ENCODE measurements around the gene NISCH.

Gene NISCH

DNA sequence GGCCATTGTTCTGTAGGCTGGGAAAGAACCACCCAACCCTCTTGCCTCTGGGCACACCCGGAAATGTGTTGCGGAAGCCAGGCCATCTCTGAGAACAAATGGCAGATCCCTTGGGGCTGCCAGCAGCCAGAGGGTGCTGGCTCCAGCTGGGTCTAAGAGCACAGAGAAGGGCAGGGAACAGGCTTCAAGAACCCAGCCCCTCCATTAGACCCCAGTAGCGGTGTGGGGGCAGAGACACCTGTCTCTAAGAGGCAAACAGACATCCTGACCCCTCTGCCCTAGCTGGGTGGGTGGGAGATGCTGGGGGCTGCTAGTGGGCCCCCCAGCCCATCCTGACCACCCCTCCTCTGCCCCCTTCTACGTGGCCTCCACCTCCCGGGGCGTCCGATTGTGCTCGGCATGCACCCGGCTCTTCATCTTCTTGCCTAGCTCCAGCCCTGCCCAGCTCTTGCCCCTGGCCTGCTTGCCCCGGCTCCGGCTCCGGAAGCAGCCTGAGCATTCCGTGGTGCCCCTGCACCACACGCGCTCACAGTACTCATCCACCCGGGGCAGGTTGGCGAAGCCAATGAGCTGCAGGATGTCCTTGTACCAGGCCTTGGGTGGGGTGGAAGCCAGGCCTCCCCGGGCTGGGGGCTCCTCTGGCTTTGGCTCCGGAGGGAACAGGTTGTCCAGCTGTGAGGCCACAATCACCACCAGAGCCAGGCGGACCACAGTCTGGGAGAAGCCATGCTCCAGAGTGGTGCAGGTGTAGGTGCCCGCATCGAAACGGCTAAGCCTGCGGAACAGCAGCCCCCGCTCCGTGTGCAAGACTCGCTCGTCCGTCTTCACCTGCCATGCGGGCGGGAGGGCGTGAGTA is 19.9 kb upstream of the NISCH start:
- no peak for DNase-seq

DNA sequence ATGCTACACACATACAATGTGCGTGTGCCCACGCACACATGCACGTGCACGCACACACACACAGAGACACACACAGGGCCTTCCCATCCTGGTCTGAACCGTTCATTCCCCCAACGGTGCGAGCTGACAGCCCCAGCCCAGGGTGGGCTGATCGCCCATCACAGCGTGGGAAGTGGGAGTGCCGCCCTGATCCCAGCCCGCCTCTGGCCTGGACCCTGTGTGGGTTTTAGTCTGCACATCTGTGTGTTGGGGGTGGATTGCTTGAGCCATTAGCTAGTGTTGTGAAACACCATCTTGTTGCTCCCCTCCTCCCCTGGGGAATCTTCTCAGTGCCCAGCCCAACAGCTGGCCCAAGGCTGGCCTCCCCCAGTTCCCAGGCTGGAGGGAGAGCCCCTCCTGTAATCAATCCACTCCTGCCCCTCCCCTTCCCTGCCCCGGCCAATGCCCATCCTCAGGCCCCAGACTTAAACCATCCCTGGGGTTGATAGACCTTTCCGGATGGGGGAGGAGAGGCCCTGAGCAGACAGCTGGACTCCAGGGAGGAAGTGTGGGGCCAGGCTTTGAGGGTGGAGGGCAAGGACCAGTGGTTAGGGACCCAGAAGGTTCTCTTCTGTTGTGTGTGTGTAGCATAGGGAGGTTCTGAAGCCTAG is 18.8 kb upstream of the NISCH start:
- no peak for DNase-seq

DNA sequence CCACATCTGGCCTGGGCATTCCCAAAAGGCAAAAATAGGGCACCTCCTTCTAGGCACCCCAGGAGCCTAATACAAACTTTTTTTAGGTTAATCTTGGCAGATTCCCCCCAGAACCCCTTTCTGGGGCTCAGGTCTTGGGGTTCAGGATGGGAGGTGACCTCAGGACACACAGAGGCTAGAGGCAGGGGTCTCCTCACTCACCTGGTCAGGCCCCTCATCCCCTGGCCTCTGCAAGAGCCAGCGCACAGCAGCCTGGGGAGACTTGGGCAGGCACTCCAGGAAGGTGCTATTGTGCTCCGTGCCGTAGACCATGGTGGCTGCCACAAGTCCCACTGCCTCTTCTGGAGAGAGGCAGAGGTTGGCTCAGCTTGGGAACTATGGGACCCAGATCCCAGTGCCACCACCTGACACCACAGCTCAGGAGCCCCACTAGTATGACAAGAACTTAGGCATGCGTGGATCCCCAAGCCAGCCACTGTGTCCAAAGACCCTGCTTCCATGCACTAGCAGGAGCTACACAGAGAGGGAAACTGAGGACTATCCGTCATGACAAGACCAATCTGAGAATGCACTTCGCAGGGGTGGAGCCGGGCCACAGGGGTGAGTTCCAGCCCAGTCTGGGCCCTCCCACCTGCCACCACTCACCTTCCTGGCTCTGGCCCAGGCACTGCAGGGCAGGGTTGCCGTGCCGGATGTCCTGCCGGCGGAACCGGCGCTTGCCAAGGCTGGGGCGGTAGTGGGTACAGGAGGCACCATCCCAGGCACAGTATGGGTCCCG is 17.9 kb upstream of the NISCH start:
- DNase-seq: no peak

DNA sequence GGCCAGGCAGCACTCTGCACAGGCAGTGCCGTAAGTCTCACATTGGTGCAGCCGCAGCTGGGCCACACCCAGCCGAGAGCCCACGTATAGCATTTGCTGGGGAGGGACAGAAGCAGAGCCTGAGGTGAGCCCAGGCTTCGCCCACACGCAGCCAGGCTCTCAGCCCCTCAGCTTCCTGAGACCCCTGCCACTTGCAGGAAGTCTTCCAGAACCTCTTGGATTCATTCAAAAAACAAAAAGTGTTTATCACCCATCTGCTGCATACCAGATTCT is 17.4 kb upstream of the NISCH start:
- DNase-seq: no peak

DNA sequence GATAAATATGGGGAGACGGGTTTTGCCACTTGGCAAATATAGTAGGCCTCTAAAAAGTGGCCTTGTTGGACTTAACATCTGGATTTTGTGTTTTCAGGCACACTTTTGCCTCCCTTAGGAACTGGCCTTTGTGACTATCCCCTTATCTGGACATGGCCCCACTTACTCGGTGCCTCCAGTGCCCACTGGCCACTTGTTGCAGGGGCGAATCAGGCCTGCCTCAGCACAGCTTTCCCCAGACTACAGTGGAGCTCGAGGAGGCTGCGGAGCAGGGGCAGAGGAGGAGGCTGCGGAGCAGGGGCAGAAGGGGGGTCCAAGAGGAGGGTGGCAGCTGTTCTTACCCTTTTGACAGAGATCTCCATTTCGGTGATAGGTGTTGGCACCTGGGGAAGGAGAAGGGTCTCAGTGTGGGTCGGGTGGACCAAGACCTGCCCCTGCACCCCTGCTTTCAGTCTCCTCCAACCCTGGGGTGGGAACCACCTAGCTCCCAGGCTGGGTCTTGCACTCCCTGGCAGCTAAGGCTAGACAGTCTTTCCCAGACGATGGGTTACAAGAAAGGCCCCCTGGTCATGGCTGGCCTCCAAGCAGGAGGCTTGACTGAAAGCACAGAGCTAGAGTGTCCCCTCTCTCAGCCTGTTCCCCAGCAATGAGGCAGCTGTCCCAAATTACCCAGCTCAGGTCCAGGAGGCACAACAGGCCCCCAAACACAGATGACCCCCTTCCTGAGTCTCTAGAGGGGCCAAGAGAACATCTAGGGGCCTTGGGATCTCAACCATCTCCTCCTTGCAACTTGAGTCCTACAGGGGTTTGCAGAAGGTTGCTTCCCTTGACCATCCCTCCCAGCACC is 16.6 kb upstream of the NISCH start:
- DNase-seq: no peak

DNA sequence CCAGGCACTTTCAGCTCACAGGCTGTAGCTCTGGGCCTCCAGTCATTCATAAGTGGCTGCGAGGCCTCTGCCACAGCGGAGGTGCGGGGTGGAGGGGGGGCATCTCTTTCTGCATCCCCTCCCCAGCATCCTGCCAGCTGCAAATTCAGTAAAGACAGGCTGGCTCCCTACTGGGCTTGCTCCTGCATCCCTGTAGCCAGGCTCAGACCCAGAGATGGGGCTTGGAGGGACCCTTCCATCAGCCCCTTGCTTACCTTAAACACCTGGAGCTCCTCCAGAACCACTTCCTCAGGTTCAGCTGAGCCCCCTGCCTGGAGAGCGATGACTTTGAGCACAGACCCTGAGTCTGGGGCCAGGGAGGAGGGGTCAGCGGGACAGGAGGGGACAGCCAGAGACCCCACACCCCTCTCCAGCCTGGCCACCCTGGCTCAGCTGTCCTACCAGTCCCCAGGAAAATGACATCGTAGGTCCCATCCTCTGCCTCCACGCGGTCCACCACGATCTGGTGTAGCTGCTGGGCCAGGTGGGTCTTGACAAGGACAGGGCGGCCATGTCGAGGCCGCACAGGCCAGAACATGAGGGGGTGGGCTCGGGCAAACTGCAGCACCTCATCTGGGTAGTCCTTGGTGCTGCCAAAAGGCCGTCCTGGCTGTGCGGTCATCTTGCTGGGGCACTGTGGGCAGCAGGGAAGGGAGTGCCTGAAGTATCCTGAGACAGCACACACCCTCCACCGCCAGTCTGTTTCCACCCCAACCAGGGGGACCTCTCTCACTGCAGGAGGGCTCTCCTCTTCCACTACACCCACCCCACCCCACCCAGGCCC is 15.8 kb upstream of the NISCH start:
- no peak for DNase-seq

GRCh38 chr3:52440249-52440551 is 15.2 kb upstream of the NISCH start:
- no peak for DNase-seq

- no peak for DNase-seq
Observed at GRCh38 chr3:52440671-52441070, 14.7 kb upstream of the NISCH start.

GRCh38 chr3:52441091-52441771 is 14.2 kb upstream of the NISCH start:
- DNase-seq: no peak

DNA sequence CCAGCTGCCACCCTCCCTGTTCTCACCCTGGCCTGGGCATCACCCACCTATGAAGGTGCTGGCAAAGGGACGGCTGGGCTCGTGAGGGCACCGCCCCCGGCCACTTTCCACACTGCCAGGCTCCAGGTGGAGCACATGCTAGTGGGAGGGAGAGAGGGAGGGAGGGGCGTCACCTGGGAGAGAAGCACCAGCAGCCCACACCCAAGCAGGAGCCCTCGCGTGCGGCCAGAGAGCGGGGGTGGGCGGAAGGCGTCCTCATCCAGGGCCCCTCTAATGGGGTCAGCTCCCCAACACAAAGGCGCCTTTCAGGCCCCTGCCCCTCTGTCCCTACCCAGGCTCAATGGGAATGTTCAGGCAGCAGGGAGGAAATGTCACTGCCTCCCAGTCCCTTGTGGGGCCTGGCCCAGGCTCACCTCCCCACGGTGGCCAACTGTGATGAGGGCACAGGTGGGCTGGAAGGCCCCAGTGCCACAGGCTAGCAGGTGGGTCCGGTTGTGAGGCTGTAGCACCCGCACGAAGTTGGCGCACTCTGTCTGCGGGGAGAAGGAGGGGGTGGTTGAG is 13.6 kb upstream of the NISCH start:
- no peak for DNase-seq

- no peak for DNase-seq
Observed at GRCh38 chr3:52442409-52443267, 12.8 kb upstream of the NISCH start.

GRCh38 chr3:52443268-52443610 is 12.2 kb upstream of the NISCH start:
- DNase-seq: no peak

- no peak for DNase-seq
Observed at GRCh38 chr3:52443791-52444687, 11.4 kb upstream of the NISCH start.

GRCh38 chr3:52444860-52445793 is 10.3 kb upstream of the NISCH start, which contains the start of gene SEMA3G:
Gene SEMA3G (minus strand): TSS chr3:52445103. CDS start chr3:52445027, 76 bp downstream.
- peak; percentile 86 for DNase-seq

GRCh38 chr3:52446042-52446441 is 9.4 kb upstream of the NISCH start:
- DNase-seq: no peak

DNA sequence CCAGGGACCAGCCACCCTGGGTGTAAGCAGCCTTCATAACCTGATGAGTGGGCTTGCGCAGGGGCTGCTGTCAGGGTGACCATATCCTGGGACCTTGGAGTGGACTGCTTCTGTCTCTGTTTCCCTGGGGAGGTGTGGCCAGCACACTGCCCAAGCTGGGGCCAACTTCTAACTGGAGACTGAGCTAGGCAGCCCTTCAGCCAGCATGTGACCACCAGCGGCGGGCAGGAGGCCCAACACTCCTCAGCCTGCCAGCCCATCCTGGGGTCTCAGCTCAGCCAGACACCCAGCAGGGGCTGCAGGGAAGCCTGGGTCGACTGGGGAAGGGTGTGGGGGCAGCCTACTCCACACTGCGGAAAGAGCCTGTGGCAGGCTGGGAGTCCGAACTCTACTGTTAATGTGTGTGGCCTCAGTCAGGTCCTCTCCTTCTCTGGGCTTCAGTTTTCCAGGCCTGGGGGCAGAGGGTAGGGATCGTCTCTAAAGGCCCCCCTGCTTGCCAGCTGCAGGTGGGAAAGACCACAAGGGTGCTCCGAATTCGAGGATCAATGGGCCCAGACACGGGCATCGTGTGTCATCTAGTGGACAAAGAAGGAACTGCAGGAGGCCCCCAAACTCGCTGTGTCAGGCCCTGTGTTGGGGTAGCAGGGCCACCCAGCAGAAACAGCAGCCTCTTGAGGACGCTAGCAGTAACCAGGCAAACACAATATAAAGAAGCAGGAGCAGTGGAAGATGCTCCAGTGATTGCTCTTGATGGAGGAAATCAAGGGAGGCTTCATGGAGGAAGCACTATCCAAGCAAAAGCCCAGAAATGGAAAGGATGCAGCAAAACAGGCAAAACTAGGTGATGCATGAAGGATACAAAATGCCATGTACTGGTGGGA is 8.5 kb upstream of the NISCH start:
- DNase-seq: peak; percentile 91

Data from activated CD8-positive, alpha-beta memory T cell treated with anti-CD3 and anti-CD28 coated beads for 24 hours (primary cell).